Right lobe of liver (tissue), 4 donors: ENCODE measurements around the gene NRXN3.

Source experiments
- CTCF ChIP-seq, 4 donors: fragments of 200-600 bp in 3 of 4; fragments of 450-650 bp in 1 of 4; IDR thresholded peaks; one replicate each; pipeline versions ENCODE4 v1.5.1 to v1.8.0; 2016 to 2022; ENCODE audit warnings: antibody characterized with exemption in 4 of 4, mild to moderate bottlenecking in 2 of 4
- POLR2A ChIP-seq: fragments of 450-650 bp; IDR thresholded peaks from one replicate; pipeline ENCODE4 v1.6.1; 2017; ENCODE audit warnings: antibody characterized with exemption, mild to moderate bottlenecking
- donor health status: DM: no; HTN: no; CAD: no.
- donor health status: DM: no; HTN: no; CAD: no.
- donor health status: DM: no; HTN: yes; CAD: no.

DNA sequence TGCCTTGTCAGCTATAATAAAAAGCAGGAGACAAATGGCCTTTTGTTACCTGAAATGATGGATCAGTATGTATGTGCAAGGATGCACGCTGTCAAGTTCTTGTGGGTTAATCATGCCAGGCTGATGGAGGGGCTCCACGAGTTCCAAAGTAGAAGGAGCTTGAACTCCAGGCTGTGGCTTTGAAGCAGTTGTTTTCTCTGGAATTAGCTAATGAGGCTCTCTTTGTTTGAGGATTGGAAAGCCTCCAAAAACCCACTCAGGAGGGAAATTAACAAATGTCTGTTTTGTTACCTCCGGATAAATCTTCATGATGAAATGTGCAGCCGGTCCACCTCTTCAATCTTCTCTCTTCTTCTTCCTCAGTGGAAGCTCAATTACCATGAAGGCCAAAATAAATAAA is 1435.7 kb downstream of the NRXN3 start:
- no peak for TF ChIP-seq CTCF (IDR thresholded peaks at IDR 0.05)
- no peak for TF ChIP-seq POLR2A
